ENCODE measurements around the gene AIRE. TPM values are rescaled to one million over a fixed set of nuclear protein-coding genes. Genes with fewer than 3 reads are reported as not detected.

The AIRE gene
- total RNA-seq, 2 donors from 2014 or later, result not detected

GRCh38 chr21:44332965-44333364 is 47.3 kb downstream of the AIRE start:
- no peak for DNase-seq (ENCODE audit: low spot score)
- Histone ChIP-seq H3K4me3 (no peak overlapping the region), H3K4me1 (ENCODE audit: control insufficient read depth in 1 of 2, low read depth in 2 of 2) (peaks cover 0 to 1% of the 10 kb centered on the region in 2 donors), H3K27me3 (replicated peaks; ENCODE audit: insufficient read depth) (no peaks in the 10 kb centered on the region), H3K27ac (no peak overlapping the region), H3K36me3 (peaks cover 10% of the 10 kb centered on the region), H3K9me3 (no peaks in the 10 kb centered on the region)
- TF ChIP-seq, protein P1, sequence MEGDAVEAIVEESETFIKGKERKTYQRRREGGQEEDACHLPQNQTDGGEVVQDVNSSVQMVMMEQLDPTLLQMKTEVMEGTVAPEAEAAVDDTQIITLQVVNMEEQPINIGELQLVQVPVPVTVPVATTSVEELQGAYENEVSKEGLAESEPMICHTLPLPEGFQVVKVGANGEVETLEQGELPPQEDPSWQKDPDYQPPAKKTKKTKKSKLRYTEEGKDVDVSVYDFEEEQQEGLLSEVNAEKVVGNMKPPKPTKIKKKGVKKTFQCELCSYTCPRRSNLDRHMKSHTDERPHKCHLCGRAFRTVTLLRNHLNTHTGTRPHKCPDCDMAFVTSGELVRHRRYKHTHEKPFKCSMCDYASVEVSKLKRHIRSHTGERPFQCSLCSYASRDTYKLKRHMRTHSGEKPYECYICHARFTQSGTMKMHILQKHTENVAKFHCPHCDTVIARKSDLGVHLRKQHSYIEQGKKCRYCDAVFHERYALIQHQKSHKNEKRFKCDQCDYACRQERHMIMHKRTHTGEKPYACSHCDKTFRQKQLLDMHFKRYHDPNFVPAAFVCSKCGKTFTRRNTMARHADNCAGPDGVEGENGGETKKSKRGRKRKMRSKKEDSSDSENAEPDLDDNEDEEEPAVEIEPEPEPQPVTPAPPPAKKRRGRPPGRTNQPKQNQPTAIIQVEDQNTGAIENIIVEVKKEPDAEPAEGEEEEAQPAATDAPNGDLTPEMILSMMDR (IDR thresholded peaks at IDR 0.05), result no peak
- no peak for ATAC-seq (ENCODE audit: insufficient number of reproducible peaks, low FRiP score, low read depth)

DNA sequence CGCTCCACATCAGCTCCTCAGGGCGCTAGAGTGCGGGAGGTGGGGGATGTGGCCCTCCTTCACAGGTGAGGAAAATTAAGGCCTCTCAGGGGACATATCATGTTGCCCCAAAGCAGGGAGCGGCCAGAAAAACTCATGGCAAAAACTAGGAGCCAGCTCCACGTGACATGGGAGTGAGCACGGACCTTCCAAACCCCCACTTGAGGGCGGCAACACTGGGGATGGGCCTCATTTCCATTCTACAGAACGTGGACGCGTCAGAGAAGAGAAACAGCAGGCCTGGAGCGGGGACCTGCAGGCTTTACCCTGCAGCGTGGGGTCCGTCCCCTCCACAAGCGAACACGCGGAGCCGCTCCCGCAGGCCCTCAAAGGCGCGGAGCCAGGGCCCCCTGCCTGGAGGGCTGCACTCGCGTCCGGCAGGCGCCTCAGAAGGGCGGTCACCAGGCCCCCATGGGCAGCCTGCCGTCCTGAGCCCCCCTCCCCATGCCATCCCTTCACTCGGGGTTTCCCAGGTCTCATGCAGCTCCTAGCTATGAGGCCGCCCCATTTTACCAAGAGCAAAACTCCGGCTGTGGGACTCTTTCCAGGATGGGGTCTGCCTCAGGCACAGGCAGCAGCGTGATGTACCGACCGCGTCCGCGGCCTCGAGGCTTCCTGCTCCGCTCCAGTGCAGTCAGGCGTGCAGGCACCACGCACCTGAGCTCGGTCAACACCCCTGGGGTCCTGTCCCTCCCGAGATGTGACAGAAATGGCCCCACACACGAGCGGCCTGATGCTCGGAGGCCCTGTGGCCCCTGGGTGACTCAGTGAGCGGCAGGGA is 48.0 kb downstream of the AIRE start:
- TF ChIP-seq, protein P1 (IDR thresholded peaks at IDR 0.05), result no peak
- H3K36me3 ChIP-seq, result peaks cover 10% of the 10 kb centered on the region
- DNase-seq (ENCODE audit: low spot score) (no peak), ATAC-seq (ENCODE audit: insufficient number of reproducible peaks, low FRiP score, low read depth) (no peak)
- no peaks in the 10 kb centered on the region for H3K9me3 ChIP-seq
- peaks cover 0 to 4% of the 10 kb centered on the region in 2 donors for H3K4me1 ChIP-seq (ENCODE audit: control insufficient read depth in 1 of 2, low read depth in 2 of 2)
- H3K27ac ChIP-seq, result no peak overlapping the region
- no peak overlapping the region for H3K4me3 ChIP-seq
- H3K27me3 ChIP-seq (replicated peaks; ENCODE audit: insufficient read depth), result no peaks in the 10 kb centered on the region

- H3K4me1 ChIP-seq (ENCODE audit: control insufficient read depth in 1 of 2, low read depth in 2 of 2), result peaks cover 0 to 4% of the 10 kb centered on the region in 2 donors
- no peak for ATAC-seq (ENCODE audit: insufficient number of reproducible peaks, low FRiP score, low read depth)
- DNase-seq (ENCODE audit: low spot score), result no peak
- no peaks in the 10 kb centered on the region for H3K27me3 ChIP-seq (replicated peaks; ENCODE audit: insufficient read depth)
- TF ChIP-seq, protein P1 (IDR thresholded peaks at IDR 0.05), result no peak
- no peak overlapping the region for H3K4me3 ChIP-seq
- no peaks in the 10 kb centered on the region for H3K9me3 ChIP-seq
- H3K36me3 ChIP-seq, result peaks cover 10% of the 10 kb centered on the region
- no peak overlapping the region for H3K27ac ChIP-seq
These were observed 48.8 kb downstream of the AIRE start for GRCh38 chr21:44334329-44335030.

- TF ChIP-seq, protein P1 (IDR thresholded peaks at IDR 0.05), result no peak
- peaks cover 10% of the 10 kb centered on the region for H3K36me3 ChIP-seq
- peaks cover 4 to 7% of the 10 kb centered on the region in 2 donors for H3K4me1 ChIP-seq (ENCODE audit: control insufficient read depth in 1 of 2, low read depth in 2 of 2)
- H3K27ac ChIP-seq, result no peak overlapping the region
- no peaks in the 10 kb centered on the region for H3K9me3 ChIP-seq
- no peak overlapping the region for H3K4me3 ChIP-seq
- ATAC-seq (ENCODE audit: insufficient number of reproducible peaks, low FRiP score, low read depth) (no peak), DNase-seq (ENCODE audit: low spot score) (no peak)
- no peaks in the 10 kb centered on the region for H3K27me3 ChIP-seq (replicated peaks; ENCODE audit: insufficient read depth)
These were observed 49.8 kb downstream of the AIRE start for GRCh38 chr21:44335266-44336059.

DNA sequence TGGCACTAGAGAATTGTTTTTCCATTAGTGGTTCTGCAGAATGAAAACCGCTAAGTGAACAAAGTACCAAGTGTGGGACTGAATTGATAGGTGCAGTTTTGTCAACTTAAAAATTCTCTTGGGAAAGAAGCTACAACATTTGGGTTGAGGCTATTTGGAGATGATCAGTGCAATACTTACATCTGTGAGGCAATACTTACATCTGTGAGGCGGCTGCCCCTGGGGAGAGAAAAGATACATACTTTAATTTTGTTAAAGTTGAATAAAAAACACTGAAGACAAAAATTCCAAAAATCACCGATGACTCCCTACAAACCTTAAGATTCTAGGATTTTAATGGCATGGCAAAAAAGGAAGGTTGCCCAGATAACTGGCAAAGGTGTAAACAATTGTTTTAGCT is 51.8 kb downstream of the AIRE start:
- H3K27ac ChIP-seq, result peak overlapping the region in 1 of 2 donors; percentile 76
- H3K4me1 ChIP-seq (ENCODE audit: control insufficient read depth in 1 of 2, low read depth in 2 of 2), result peaks cover 4 to 7% of the 10 kb centered on the region in 2 donors
- no peaks in the 10 kb centered on the region for H3K9me3 ChIP-seq
- DNase-seq (ENCODE audit: low spot score), result no peak
- ATAC-seq (ENCODE audit: insufficient number of reproducible peaks, low FRiP score, low read depth), result no peak
- no peaks in the 10 kb centered on the region for H3K27me3 ChIP-seq (replicated peaks; ENCODE audit: insufficient read depth)
- H3K36me3 ChIP-seq, result peaks cover 4% of the 10 kb centered on the region
- TF ChIP-seq, protein P1 (IDR thresholded peaks at IDR 0.05), result no peak
- H3K4me3 ChIP-seq, result no peak overlapping the region
